Right cardiac atrium (tissue), 5 donors: ENCODE data around the gene SEMA4D. TPM values are rescaled to one million over a fixed set of nuclear protein-coding genes. Genes with fewer than 3 reads are reported as not detected.

ENCODE experiments used
- ATAC-seq, 2 donors: fragments of 200-7000 bp; cut with Tn5 transposase; one replicate each; pipeline versions ENCODE4 v1.8.0 to v1.9.1; 2020; ENCODE audit warnings: moderate library complexity in 2 of 2, mild to moderate bottlenecking in 1 of 2
- DNase-seq, 3 donors: peaks; one replicate each; pipeline ENCODE4 v3.0.0-alpha.2; 2020
- H3K27ac ChIP-seq: one replicate; pipeline ENCODE4 v1.5.1; 2013; ENCODE audit warnings: mild to moderate bottlenecking, low read length, control low read depth, moderate library complexity
- H3K27me3 ChIP-seq: one replicate; pipeline ENCODE4 v1.6.1; 2013; ENCODE audit not compliant: control insufficient read depth, insufficient read depth
- H3K4me1 ChIP-seq: one replicate; pipeline ENCODE4 v1.6.1; 2013; ENCODE audit warnings: low read length; ENCODE audit not compliant: control insufficient read depth, insufficient read depth
- H3K4me3 ChIP-seq: one replicate; pipeline ENCODE4 v1.5.1; 2013; ENCODE audit warnings: low read length, control low read depth
- H3K9me3 ChIP-seq: one replicate; pipeline ENCODE4 v1.6.1; 2013; ENCODE audit warnings: low read length; ENCODE audit not compliant: control insufficient read depth
- WGBS: extraction: QIAGEN DNeasy Blood & Tissue Kit; methylation state at CpG from one replicate; pipeline ENCODE4 v1.1.7; 2013; 5-methylcytosine and 5-hydroxymethylcytosine counted together
- intact Hi-C, 4 donors: fragments of 100-400 bp; cut with DNase I; formaldehyde crosslinking; loops; one replicate each; pipeline versions ENCODE4 v1.11.0 to v1.14.0; 2022 to 2023
- polyA plus RNA-seq: library from polyadenylated mRNA; stranded (reverse); fragments of 200-250 nt; gene quantifications from one replicate; pipeline ENCODE4 v1.2.3, GENCODE V29; 2013
- total RNA-seq, 4 donors: library from RNA; stranded (reverse); fragmentation: NEBNext Ultra II Directional; extraction: Animal tissue kit (Norgen Biotek cat#: 25700); gene quantifications; one replicate each; pipeline ENCODE4 v1.2.1, GENCODE V29; 2021
- donor health status: healthy with polysubstance abuse.
- donor health status: DM: no; HTN: yes; CAD: no.
- donor health status: DM: no; HTN: no; CAD: no.
- donor health status: DM: no; HTN: yes; CAD: no; lungs with severe emphysema.
- donor health status: DM: yes; HTN: yes; CAD: no.

The SEMA4D gene
- total and polyA plus RNA-seq, 5 donors: 13.0 to 28.3 (median 26.1) TPM

- H3K4me1 ChIP-seq: no peaks in the 10 kb centered on the region
- DNase-seq: no peak
- ATAC-seq: no peak
- no peak overlapping the region for H3K27ac ChIP-seq
- intact Hi-C loops: no loop called here
- WGBS: 87% methylated on average over 11 of the region's 11 CpGs
- no peaks in the 10 kb centered on the region for H3K27me3 ChIP-seq
- H3K9me3 ChIP-seq: no peaks in the 10 kb centered on the region
- H3K4me3 ChIP-seq: no peak overlapping the region
Observed at GRCh38 chr9:89433826-89434225, 64.1 kb downstream of the SEMA4D start.

- no peaks in the 10 kb centered on the region for H3K27me3 ChIP-seq
- no peaks in the 10 kb centered on the region for H3K4me1 ChIP-seq
- no peak overlapping the region for H3K4me3 ChIP-seq
- intact Hi-C loops: no loop called here
- ATAC-seq (peak in 1 of 2 donors; percentile 8), DNase-seq (no peak)
- no peak overlapping the region for H3K27ac ChIP-seq
- no peaks in the 10 kb centered on the region for H3K9me3 ChIP-seq
- 74% methylated on average over 13 of the region's 13 CpGs for WGBS
Observed at GRCh38 chr9:89432986-89433530, 64.9 kb downstream of the SEMA4D start.

GRCh38 chr9:89431930-89432725 lies 65.8 kb downstream of the SEMA4D start:
- intact Hi-C loops: no loop called here
- Histone ChIP-seq H3K4me1 (no peaks in the 10 kb centered on the region), H3K27me3 (no peaks in the 10 kb centered on the region), H3K9me3 (no peaks in the 10 kb centered on the region), H3K27ac (no peak overlapping the region), H3K4me3 (no peak overlapping the region)
- ATAC-seq (peak in 1 of 2 donors; percentile 25), DNase-seq (no peak)
- 73% methylated on average over 6 of the region's 6 CpGs for WGBS

GRCh38 chr9:89430995-89431394 lies 66.9 kb downstream of the SEMA4D start:
- Histone ChIP-seq H3K9me3 (no peaks in the 10 kb centered on the region), H3K27me3 (no peaks in the 10 kb centered on the region), H3K27ac (no peak overlapping the region), H3K4me3 (no peak overlapping the region), H3K4me1 (no peaks in the 10 kb centered on the region)
- DNase-seq (no peak), ATAC-seq (no peak)
- 84% methylated on average over 6 of the region's 6 CpGs for WGBS
- intact Hi-C loops: no loop called here

- Histone ChIP-seq H3K4me3 (no peak overlapping the region), H3K27ac (no peak overlapping the region), H3K4me1 (no peaks in the 10 kb centered on the region), H3K27me3 (no peaks in the 10 kb centered on the region), H3K9me3 (no peaks in the 10 kb centered on the region)
- DNase-seq (no peak), ATAC-seq (no peak)
- intact Hi-C loops: loop anchor here in 1 of 4 donors (10.0 kb wide), 1 partner anchor 64 kb away; no protein-coding TSS in a partner anchor
- WGBS: 90% methylated on average over 25 of the region's 25 CpGs
Observed at GRCh38 chr9:89428901-89429890, 68.7 kb downstream of the SEMA4D start.

GRCh38 chr9:89428222-89428761 lies 69.6 kb downstream of the SEMA4D start:
- ATAC-seq (no peak), DNase-seq (no peak)
- Histone ChIP-seq H3K4me1 (no peaks in the 10 kb centered on the region), H3K27me3 (no peaks in the 10 kb centered on the region), H3K9me3 (no peaks in the 10 kb centered on the region), H3K27ac (no peak overlapping the region), H3K4me3 (no peak overlapping the region)
- intact Hi-C loops: loop anchor here in 1 of 4 donors (10.0 kb wide), 1 partner anchor 63 kb away; no protein-coding TSS in a partner anchor
- WGBS: 82% methylated on average over 13 of the region's 13 CpGs

GRCh38 chr9:89427621-89428221 lies 70.2 kb downstream of the SEMA4D start:
- WGBS: 94% methylated on average over 17 of the region's 17 CpGs
- intact Hi-C loops: loop anchor here in 1 of 4 donors (10.0 kb wide), 1 partner anchor 63 kb away; no protein-coding TSS in a partner anchor
- H3K9me3 ChIP-seq: no peaks in the 10 kb centered on the region
- no peak overlapping the region for H3K27ac ChIP-seq
- H3K27me3 ChIP-seq: no peaks in the 10 kb centered on the region
- DNase-seq (no peak), ATAC-seq (no peak)
- H3K4me1 ChIP-seq: no peaks in the 10 kb centered on the region
- no peak overlapping the region for H3K4me3 ChIP-seq

GRCh38 chr9:89426384-89426961 lies 71.4 kb downstream of the SEMA4D start:
- intact Hi-C loops: loop anchor here in 1 of 4 donors (10.0 kb wide), 1 partner anchor 62 kb away; no protein-coding TSS in a partner anchor
- DNase-seq (no peak), ATAC-seq (no peak)
- H3K4me1 ChIP-seq: no peaks in the 10 kb centered on the region
- no peak overlapping the region for H3K4me3 ChIP-seq
- no peak overlapping the region for H3K27ac ChIP-seq
- WGBS: 74% methylated on average over 14 of the region's 14 CpGs
- no peaks in the 10 kb centered on the region for H3K9me3 ChIP-seq
- no peaks in the 10 kb centered on the region for H3K27me3 ChIP-seq

- 73% methylated on average over 7 of the region's 7 CpGs for WGBS
- no peak overlapping the region for H3K27ac ChIP-seq
Observed at GRCh38 chr9:89425921-89426383, 72.0 kb downstream of the SEMA4D start.

More at GRCh38 chr9:89425921-89426383, 72.0 kb downstream of the SEMA4D start:
- H3K9me3 ChIP-seq: no peaks in the 10 kb centered on the region
- ATAC-seq (no peak), DNase-seq (no peak)
- no peak overlapping the region for H3K4me3 ChIP-seq
- no peaks in the 10 kb centered on the region for H3K4me1 ChIP-seq
- no peaks in the 10 kb centered on the region for H3K27me3 ChIP-seq
- intact Hi-C loops: loop anchor here in 1 of 4 donors (10.0 kb wide), 1 partner anchor 61 kb away; no protein-coding TSS in a partner anchor
